Activated CD4-positive, alpha-beta memory T cell treated with anti-CD3 and anti-CD28 coated beads, Interleukin-2, amount 10 ng/mL, durations not matched to agents 7 days and 5 days (primary cell): ENCODE data around the gene KCNJ8. TPM values are rescaled to one million over a fixed set of nuclear protein-coding genes. Genes with fewer than 3 reads are reported as not detected.

Source experiments
- CTCF ChIA-PET: fragments of 350-600 bp; sonication (Branson Sonifier 250); formaldehyde crosslinking; loops from one replicate; lab custom pipeline; 2021; ENCODE audit warnings: antibody characterized with exemption, inconsistent platforms; lab: Charles Lee
- POLR2A ChIA-PET: fragments of 350-600 bp; sonication (Branson Sonifier 250); formaldehyde crosslinking; loops from one replicate; lab custom pipeline; 2021; ENCODE audit warnings: antibody characterized with exemption; lab: Charles Lee
- DNase-seq: peaks from one replicate; pipeline ENCODE4 v3.0.0-alpha.2; 2020
- H3K27ac Mint-ChIP-seq: one replicate; pipeline ENCODE4 v1.8.0; 2021; ENCODE audit warnings: mild to moderate bottlenecking, mixed read lengths
- H3K27me3 Mint-ChIP-seq: one replicate; pipeline ENCODE4 v1.8.0; 2021; ENCODE audit warnings: mixed read lengths
- H3K36me3 Mint-ChIP-seq: one replicate; pipeline ENCODE4 v1.8.0; 2021; ENCODE audit warnings: low read depth, mixed read lengths
- H3K4me1 Mint-ChIP-seq: one replicate; pipeline ENCODE4 v1.8.0; 2021; ENCODE audit warnings: mixed read lengths
- H3K4me3 Mint-ChIP-seq: one replicate; pipeline ENCODE4 v1.8.0; 2021; ENCODE audit warnings: mild to moderate bottlenecking, mixed read lengths
- H3K9me3 Mint-ChIP-seq: one replicate; pipeline ENCODE4 v1.8.0; 2021; ENCODE audit warnings: mixed read lengths
- total RNA-seq, 2 experiments: library from RNA; stranded (reverse); gene quantifications; one replicate each; pipeline ENCODE4 v1.2.3, GENCODE V29; 2021

Gene KCNJ8
- total RNA-seq, 2 experiments from 2014 or later = not detected

DNA sequence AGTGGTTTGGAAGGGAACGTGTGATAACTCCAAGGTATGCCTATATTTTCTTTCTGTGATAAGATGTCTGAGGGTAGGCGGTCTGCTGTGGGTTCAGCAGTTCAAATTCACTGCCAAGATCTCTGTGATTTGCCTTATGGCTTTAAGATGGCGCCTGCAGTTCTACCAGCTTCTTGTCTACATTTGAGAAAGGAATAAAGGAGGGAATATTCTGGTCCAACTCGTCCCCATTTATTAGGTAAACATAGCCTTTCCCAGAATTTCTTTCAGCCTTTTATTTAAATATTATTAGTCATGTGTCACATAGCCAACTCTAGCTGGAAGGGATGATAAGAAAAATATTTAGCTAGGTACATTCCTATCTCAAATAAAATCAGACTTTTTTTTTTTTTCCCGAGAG is 48.8 kb downstream of the KCNJ8 start:
- Mint-ChIP-seq H3K36me3 (no peaks in the 10 kb centered on the region), H3K27ac (no peak overlapping the region), H3K9me3 (no peaks in the 10 kb centered on the region), H3K27me3 (peaks cover 3% of the 10 kb centered on the region), H3K4me1 (no peaks in the 10 kb centered on the region), H3K4me3 (no peak overlapping the region)
- ChIA-PET CTCF (no interaction called here), POLR2A (no interaction called here)
- DNase-seq = no peak

DNA sequence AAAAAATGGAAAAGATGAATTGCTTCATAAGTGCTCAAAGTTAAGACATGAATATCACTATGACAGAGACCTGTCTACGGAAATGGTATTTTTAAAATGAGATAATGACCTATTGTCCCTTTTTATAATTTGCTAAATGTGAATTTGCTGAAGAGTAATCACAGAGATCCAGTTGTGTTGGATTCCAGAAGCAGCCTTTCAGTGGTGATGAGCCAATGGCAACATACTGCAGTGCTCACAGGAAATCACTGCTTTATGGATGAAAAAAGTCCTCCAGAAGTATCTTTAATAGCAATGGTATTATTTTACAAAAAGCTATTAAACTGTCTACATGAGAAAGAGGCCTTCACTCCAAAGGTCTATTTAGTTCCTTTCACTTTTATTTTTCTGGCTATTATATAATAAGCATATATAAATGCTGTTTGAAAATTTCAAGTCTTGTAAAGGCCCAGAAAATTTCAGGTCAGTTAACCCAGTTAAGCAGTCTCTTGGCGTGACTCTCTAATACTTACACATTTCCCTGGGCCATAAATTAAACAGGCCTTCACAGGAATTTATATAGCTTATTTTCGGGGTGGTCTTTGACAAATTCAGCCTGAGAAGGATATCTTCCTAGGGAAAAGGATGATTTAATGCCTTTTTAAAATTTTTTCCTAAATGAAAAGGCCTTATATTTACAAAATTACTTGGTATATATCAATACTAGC is 55.4 kb downstream of the KCNJ8 start:
- no peaks in the 10 kb centered on the region for H3K27me3 Mint-ChIP-seq
- H3K27ac Mint-ChIP-seq = no peak overlapping the region
- no peak overlapping the region for H3K4me3 Mint-ChIP-seq
- H3K4me1 Mint-ChIP-seq = no peaks in the 10 kb centered on the region
- POLR2A ChIA-PET = no interaction called here
- DNase-seq = no peak
- no peaks in the 10 kb centered on the region for H3K9me3 Mint-ChIP-seq
- H3K36me3 Mint-ChIP-seq = no peaks in the 10 kb centered on the region
- CTCF ChIA-PET = no interaction called here

DNA sequence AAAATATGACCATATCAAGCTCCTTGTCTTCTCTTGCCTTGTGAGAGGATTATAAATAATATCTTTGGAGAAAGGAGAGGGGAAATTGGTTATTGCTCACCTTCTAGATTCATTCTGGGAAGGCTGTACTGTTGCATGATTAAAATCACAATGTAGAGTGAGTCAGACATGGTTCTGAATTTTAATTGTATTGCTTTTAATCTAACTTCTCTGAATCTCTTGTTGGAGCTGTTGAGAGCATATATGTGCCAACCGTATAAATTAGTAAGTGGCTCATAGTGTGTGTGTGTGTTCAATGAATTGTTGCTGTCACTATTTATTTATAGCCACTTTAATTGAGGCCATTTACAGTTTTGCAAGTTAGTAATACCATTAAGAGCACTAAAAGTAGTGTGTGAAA is 56.1 kb downstream of the KCNJ8 start:
- H3K27me3 Mint-ChIP-seq = no peaks in the 10 kb centered on the region
- no peaks in the 10 kb centered on the region for H3K36me3 Mint-ChIP-seq
- CTCF ChIA-PET = no interaction called here
- no peak overlapping the region for H3K27ac Mint-ChIP-seq
- DNase-seq = no peak
- no peaks in the 10 kb centered on the region for H3K9me3 Mint-ChIP-seq
- H3K4me1 Mint-ChIP-seq = no peaks in the 10 kb centered on the region
- H3K4me3 Mint-ChIP-seq = no peak overlapping the region
- POLR2A ChIA-PET = no interaction called here

DNA sequence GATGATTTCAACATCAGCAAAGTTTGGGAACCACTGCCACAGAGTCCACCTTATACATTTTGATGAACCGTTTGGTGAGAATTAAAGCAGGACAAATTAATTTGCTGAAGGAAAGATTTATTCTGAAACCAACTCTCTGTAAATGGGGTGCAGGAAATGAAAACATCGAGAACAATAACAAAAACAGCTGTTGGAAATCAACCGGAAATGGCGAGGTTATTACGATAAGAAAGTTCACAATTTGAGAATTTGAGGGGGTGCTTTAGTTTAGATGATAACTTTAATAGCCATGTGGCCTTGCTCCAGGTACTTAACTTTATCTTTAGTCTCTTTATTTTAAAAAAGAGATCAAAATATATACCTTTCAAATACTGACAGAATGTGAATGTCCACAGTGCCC is 56.7 kb downstream of the KCNJ8 start:
- no peaks in the 10 kb centered on the region for H3K4me1 Mint-ChIP-seq

DNA sequence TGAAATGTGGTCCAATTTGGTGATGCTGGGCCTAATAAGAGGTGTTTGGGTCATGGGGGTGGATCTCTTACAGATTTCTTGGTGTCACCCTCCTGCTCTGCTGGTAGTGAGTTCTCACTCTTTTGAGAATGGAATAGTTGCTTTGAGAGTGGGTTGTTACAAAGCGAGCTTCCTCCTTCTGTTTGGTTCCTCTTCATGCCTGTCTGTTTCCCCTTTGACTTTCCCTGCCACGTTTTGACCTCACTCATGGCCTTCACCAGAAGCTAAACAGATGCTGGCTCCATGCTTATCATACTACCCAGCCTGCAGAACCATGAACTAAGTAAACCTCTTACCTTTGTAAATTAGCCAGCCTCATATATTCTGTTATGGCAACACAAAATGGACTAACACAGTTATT is 59.1 kb downstream of the KCNJ8 start:
- no peak overlapping the region for H3K27ac Mint-ChIP-seq

More for the DNA sequence above, 56.7 kb downstream of the KCNJ8 start:
- Mint-ChIP-seq H3K9me3 (no peaks in the 10 kb centered on the region), H3K4me3 (no peak overlapping the region), H3K27me3 (no peaks in the 10 kb centered on the region), H3K36me3 (no peaks in the 10 kb centered on the region), H3K27ac (no peak overlapping the region)
- ChIA-PET CTCF (no interaction called here), POLR2A (no interaction called here)
- DNase-seq = no peak

More for the DNA sequence above, 59.1 kb downstream of the KCNJ8 start:
- Mint-ChIP-seq H3K36me3 (no peaks in the 10 kb centered on the region), H3K27me3 (peaks cover 2% of the 10 kb centered on the region), H3K4me3 (no peak overlapping the region), H3K9me3 (no peaks in the 10 kb centered on the region), H3K4me1 (peaks cover 2% of the 10 kb centered on the region)
- CTCF ChIA-PET = no interaction called here
- POLR2A ChIA-PET = no interaction called here
- no peak for DNase-seq

Other genes with a start within 250 kb of the KCNJ8 start
- 1 to 10 TPM in 1 of 2 experiments, under 1 TPM in 1; 0.88 to 1.1 TPM for gene SPX, start 248.4 kb downstream of the KCNJ8 start, total RNA-seq
- not detected for gene GYS2, start 169.9 kb downstream of the KCNJ8 start, total RNA-seq
- gene LDHB, start 116.9 kb downstream of the KCNJ8 start, total RNA-seq = 100 to 1,000 TPM; 955 to 985 TPM
- not detected for gene ABCC9, start 166.7 kb upstream of the KCNJ8 start, total RNA-seq